Stimulated activated CD4-positive, alpha-beta T cell treated with anti-CD3 and anti-CD28 coated beads, Interleukin-15, amount 100 ng/mL, for 1 hour (primary cell): Measurements from ENCODE around the gene CACNA1I.

Experiments
- DNase-seq, 2 donors: peaks; one replicate each; pipeline ENCODE4 v3.0.0-alpha.2; 2020; ENCODE audit warnings: low read depth in 1 of 2, low spot score in 1 of 2

Gene CACNA1I

DNA sequence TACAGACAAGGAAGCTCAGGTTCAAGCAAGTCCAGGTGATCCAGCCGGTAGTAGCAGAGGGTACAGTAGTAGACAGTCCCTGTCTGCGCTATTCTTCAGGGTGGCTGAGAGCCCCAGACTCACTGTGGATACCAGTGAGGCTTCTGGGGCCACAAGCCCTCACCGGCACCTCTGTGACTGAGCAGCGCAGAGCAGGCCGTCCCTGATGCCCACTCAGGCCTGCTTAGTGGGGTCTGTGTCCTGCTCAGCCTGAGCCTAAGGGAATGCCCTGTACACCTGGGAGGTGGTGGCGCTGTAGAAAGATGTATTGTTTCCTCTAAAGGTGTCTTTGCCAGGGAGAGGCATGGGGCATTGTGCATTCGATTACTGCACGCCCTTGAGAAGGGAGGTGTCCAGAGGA is 143.8 kb downstream of the CACNA1I start:
- no peak for DNase-seq

GRCh38 chr22:39715778-39716495 is 145.4 kb downstream of the CACNA1I start:
- DNase-seq, result no peak

DNA sequence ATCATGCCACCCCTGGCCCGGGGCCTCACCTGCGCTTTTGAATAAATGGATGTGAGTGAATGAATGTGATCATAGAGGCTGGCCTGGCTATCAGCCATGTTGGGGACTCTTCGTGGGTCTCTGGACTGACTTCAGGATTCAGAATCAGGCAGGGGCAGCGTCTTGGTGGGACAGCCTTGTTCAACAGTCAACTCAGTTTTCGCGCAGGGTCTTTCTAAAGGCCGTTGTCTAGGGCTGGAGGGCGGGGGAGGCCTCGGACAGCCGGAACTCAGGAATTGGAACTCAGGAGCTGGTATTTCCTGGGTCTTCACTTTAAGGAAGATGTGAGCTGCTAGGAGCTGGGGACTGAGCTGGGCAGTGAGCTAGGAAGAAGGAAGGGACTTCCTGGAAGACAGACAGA is 146.0 kb downstream of the CACNA1I start:
- DNase-seq, result no peak

GRCh38 chr22:39717099-39717498 is 146.5 kb downstream of the CACNA1I start:
- DNase-seq, result no peak

- DNase-seq, result no peak
Measured at GRCh38 chr22:39718206-39718605, 147.7 kb downstream of the CACNA1I start.

DNA sequence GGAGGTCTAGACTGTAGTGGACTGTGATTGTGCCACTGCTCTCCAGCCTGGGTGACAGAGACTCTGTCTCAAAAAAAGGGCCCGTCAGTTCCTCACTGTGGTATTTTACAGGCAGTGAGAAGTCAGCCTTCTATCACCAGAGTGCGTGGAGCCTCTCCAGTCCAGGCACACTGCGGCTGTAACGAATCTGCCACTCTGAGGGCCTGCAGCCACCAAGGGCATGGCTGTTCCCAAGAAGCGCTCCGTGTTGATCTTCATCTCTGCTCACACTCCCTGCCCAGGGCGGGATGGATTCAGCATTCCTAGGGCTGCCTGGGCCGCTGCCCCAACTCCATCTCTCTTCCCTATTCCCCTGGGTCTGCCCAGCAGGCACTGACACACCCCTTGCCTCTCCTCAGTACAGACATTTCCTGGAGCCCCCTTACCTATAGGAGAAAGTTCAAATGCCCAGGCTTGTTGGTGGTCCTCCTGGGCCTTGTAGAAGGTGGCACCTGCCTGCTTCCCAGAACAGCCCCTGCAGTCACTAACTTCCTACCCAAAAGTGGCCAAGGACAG is 148.4 kb downstream of the CACNA1I start:
- DNase-seq, result no peak

DNA sequence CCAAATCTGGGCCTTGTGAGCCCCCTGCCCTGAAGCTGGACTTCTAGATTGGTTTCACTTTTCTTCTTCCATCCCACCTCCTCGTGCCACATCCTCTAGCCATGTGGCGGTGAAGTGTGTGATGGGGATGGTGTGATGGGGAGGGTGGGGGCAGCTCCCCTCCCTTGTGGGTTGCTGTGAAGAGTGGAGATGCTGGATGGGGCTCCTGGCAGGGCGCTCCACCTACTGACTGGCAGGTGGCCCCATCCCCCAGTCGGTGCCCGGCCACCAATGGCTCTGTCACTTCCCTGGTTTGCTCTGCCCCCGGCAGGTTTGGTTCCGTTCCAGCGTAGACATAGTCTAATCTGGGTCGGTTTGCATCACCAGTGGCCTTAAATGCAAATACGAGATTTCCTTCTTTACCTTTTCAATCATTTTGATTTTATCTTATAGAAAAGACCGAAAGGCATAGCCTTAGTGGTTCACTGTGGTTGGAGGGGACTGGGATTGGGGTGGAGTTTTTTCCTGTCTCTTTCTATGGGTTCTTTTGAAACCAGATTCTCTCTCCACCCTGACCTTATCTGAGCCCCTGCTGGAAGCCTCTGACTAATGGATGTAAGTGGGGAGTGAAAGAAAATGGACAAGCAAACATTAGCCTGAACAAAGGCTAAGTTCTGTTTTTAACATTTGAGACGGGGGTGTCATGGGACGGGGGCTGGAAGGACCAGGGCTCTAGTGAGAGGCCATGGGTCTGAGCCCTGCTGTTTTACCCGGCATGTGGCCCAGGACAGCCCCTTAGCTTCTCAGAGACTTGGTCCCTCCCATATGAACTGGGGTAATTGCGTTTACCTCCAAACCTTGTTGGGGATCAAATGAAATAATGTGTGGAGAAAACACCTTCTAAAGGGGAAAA is 149.3 kb downstream of the CACNA1I start:
- no peak for DNase-seq

- DNase-seq, result no peak
Measured at GRCh38 chr22:39721206-39722031, 150.9 kb downstream of the CACNA1I start.

GRCh38 chr22:39722032-39722325 is 151.4 kb downstream of the CACNA1I start:
- DNase-seq, result no peak

GRCh38 chr22:39722501-39722900 is 151.9 kb downstream of the CACNA1I start:
- DNase-seq, result no peak

DNA sequence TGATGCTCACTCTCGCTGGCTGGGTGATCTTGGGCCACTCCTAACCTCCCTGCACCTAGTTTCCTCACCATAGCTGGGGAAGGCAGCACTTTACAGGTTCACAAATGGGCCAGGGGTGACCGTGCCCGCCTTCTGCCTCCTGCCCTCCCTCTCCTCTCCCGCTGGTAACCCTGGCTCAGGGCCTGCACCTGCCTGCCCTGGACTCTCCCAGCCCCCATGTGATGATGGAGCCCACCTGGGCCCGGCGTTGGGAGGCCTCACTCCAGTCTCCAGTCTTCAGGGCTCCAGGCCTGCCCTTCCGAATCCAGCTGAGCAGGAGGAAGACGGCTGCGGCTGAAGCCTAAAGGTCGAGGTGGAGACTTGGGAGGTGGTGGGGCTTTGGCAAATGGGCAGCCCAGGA is 152.9 kb downstream of the CACNA1I start:
- no peak for DNase-seq

DNA sequence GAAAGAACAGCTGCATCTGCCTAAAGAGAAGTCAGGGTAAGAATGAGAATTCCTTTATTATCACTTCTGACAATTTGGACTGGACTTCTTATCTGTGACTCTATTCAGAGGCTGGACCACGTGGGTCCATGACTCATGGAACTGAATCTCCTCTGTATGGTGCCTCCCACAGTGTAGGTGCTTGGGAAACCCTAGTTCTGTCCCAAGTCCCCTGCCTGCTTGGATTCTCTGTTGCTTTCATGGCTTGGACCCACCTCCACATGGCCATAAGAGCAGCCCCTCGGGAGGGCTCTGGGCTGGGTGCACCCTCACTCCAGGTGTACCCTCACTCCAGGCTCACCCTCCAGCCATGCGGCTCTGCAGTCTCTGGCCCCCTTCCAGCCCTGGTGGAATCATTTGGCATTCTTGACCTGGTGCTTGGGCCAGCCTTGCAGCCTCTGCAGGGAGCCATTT is 153.4 kb downstream of the CACNA1I start:
- no peak for DNase-seq

DNA sequence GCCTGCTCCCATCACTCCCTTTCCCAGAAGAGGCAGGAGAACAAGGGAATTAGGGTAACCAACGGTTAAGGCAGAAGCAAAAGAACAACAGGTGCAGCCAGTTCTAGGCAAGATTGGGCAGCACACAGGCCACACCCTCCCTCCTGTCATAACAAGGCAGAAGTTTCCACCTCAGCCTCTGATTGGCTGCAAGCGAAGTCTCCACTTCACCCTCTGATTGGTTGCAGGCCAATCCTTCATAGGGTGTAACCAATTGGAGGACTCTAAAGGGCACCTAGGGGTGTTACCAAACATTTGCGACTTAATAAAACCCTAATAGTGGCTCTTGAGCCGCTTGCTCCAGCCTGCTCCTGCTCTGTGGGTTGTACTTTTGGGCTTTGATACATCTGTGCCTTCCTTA is 153.8 kb downstream of the CACNA1I start:
- no peak for DNase-seq

- DNase-seq, result no peak
Measured at GRCh38 chr22:39724857-39725256, 154.3 kb downstream of the CACNA1I start.

GRCh38 chr22:39725351-39726035 is 154.9 kb downstream of the CACNA1I start:
- no peak for DNase-seq

GRCh38 chr22:39727541-39727940 is 157.0 kb downstream of the CACNA1I start:
- no peak for DNase-seq

DNA sequence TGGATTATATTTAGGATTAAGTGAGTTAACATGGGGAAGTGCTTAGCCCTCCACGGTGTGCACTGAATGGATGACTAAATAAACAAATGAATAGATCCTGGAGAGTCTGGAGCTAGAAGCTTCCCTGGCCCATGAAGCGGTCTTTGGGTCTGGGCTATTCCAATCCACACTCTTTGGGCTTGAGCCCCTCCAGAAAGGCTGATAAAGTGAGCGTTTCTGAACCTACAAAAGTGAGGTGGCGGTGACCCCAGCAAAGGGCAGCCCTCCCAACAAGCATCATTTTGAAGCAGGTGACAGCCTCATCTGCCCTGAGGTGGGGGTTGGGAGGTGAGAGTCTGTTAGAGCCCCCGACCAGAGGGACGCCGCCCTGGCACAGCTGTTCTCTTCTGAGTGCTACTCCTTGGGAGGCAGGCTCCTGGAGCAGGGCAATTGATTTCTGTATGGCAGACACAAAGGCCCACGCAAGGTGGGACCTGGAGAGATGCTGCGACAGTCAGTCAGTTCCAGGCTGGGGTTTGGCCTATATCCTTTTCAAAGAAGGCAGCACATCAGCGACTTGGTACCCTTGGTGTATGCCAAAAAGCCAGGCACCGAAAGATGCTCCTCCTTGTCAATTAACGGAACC is 157.8 kb downstream of the CACNA1I start:
- DNase-seq, result no peak

GRCh38 chr22:39729141-39729934 is 158.8 kb downstream of the CACNA1I start:
- no peak for DNase-seq

DNA sequence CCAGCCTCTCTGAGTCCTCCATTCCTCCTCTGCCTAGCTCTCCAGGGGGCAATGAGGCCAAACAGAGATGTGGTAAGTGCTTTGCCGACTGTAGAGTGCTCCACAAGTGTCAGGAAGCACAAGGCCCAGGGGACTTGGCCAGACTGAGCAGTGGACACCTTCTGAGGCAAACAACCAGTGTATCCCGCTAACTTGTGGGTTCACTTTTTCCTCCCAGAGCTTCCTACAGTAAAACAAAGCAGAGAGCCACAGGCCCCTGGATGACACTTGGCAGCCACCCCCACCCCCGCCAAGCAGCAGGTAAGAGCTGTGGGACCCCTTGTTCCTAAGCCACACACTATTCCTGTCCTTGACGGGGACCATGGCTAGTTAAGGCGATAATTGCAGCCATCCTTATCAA is 160.9 kb downstream of the CACNA1I start:
- no peak for DNase-seq
